ENCODE results near the gene UIMC1. TPM values are rescaled to one million over a fixed set of nuclear protein-coding genes. Genes with fewer than 3 reads are reported as not detected.

UIMC1 gene
- total and polyA plus RNA-seq, 2 of the 13 experiments (the other 11 are each of a cell fraction or from before 2014, with no cell fraction given) = 18.9 to 32.7 TPM

DNA sequence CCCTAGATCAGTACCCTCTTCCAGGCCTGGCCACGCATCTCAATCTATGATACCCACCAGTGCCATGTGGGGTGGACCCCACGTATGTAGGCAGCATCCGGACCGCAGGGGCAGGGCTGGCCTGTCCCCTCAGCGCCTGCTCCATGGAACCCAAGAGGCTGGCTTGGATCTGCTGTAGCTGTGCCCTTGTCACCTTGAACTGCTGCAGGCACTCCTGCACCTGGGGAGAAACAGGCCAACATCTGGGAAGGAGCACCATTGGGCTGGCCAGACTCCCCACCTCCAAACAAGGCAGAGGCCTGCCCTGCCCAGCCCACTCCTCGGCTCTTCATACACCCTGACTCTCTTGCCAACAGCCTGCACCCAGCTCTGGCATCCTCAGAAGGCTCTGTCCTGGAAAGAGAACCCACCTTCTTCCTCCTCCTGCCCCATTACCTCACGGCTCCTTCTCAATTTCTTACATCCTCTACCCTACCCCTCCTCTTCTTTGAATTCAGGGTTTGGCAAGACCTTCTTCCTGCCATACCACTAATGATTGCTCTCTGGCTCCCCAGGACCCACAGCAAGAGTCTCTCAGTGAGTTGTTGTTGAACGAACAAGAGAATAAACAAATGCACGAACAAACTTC lies 115.1 kb downstream of the UIMC1 start (continued):
- TF ChIP-seq, protein P1, sequence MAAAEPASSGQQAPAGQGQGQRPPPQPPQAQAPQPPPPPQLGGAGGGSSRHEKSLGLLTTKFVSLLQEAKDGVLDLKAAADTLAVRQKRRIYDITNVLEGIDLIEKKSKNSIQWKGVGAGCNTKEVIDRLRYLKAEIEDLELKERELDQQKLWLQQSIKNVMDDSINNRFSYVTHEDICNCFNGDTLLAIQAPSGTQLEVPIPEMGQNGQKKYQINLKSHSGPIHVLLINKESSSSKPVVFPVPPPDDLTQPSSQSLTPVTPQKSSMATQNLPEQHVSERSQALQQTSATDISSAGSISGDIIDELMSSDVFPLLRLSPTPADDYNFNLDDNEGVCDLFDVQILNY (CRISPR knock-in tag; conservative IDR thresholded peaks at IDR 0.05) = no peak
- no peak for TF ChIP-seq ZNF224 (CRISPR knock-in tag; IDR thresholded peaks at IDR 0.05)
- TF ChIP-seq, protein P2, sequence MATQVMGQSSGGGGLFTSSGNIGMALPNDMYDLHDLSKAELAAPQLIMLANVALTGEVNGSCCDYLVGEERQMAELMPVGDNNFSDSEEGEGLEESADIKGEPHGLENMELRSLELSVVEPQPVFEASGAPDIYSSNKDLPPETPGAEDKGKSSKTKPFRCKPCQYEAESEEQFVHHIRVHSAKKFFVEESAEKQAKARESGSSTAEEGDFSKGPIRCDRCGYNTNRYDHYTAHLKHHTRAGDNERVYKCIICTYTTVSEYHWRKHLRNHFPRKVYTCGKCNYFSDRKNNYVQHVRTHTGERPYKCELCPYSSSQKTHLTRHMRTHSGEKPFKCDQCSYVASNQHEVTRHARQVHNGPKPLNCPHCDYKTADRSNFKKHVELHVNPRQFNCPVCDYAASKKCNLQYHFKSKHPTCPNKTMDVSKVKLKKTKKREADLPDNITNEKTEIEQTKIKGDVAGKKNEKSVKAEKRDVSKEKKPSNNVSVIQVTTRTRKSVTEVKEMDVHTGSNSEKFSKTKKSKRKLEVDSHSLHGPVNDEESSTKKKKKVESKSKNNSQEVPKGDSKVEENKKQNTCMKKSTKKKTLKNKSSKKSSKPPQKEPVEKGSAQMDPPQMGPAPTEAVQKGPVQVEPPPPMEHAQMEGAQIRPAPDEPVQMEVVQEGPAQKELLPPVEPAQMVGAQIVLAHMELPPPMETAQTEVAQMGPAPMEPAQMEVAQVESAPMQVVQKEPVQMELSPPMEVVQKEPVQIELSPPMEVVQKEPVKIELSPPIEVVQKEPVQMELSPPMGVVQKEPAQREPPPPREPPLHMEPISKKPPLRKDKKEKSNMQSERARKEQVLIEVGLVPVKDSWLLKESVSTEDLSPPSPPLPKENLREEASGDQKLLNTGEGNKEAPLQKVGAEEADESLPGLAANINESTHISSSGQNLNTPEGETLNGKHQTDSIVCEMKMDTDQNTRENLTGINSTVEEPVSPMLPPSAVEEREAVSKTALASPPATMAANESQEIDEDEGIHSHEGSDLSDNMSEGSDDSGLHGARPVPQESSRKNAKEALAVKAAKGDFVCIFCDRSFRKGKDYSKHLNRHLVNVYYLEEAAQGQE (IDR thresholded peaks at IDR 0.05; ENCODE audit: borderline replicate concordance in 1 of 2, low read depth in 1 of 2, low read length in 2 of 2) = no peak
- no peak for TF ChIP-seq NFIC (IDR thresholded peaks at IDR 0.05; ENCODE audit: low read length)
- TF ChIP-seq HOXA7 (CRISPR knock-in tag; IDR thresholded peaks at IDR 0.05) = no peak
- TF ChIP-seq, protein P3, sequence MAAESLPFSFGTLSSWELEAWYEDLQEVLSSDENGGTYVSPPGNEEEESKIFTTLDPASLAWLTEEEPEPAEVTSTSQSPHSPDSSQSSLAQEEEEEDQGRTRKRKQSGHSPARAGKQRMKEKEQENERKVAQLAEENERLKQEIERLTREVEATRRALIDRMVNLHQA (CRISPR knock-in tag; IDR thresholded peaks at IDR 0.05) = no peak
